ENCODE data around the gene SYP.
"Not testable (repeated sequence)": the region's sequence is repeated elsewhere in the genome, so short reads cannot be mapped to it uniquely, and the experiment has no call there.

The SYP gene

GRCh38 chrX:49165901-49166881, 33.8 kb downstream of the SYP start:
- peak; percentile 17 for DNase-seq

DNA sequence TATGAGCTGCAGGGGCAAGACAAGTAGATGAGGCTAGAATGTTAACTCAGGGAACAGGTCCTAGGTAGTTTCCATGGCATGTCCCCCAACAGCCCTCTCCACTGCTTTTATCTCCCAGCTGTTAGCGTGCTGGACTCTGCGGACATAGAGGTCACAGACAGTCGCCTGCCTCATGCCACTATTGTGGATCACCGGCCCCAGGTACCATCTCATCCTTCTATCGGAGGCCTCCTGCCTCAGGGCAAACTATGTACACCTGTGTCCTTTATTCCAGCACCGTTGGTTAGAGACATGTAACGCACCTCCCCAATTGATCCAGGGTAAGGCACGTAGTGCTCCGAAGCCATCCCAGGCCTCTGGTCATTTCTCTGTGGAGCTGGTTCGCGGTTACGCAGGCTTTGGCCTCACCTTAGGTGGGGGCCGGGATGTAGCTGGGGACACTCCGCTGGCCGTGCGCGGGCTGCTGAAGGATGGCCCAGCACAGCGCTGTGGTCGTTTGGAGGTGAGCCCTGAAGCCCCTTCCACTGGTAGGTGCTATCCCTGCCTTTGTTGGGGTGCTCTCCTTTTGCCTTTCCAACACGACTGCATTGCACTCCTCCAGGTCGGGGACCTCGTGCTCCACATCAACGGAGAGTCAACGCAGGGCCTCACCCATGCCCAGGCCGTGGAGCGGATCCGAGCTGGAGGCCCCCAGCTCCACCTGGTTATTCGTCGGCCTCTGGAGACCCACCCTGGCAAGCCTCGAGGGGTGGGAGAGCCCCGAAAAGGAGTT, 35.2 kb downstream of the SYP start:
- DNase-seq: no peak

DNA sequence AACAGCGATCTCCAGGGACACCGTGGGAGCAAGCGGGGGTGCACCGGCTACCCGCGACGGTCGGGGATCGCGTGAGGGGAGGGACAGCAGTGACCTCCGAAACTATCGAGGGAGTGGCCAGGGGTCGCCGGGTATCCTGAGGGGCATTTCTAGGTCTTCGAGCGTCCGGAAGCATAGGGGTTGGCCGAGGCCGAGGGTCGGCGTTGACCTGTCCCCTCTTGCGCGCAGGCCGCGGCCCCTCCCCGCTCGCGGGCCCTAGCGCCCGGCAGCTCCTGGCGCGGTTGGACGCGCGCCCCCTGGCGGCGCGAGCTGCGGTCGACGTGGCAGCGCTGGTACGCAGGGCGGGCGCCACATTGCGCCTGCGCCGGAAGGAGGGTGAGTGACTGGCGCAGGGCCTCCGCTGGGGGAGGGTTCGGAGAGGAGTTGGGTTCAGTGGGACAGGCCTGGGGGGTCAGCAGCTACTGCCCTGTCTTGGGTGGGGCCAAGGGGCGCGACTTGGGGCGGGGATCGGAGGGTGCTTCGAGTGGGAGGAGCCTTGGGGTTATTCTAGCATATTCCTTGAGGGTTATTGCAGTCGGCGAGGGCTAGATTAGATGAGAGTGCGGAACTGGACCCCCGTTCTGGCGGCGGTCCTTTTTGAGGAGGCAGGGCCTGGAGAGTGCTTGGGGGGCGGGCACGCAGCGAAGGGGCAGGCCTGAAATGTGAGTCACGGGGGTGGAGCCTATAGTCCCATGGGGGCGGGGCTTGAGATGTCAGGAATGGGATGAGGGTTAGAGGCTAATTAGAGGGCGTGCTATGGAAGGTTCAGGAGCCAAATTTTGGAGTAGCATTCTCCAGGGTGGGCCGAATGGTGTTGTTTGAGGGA, 36.2 kb downstream of the SYP start:
- peak; percentile 48 for DNase-seq

DNA sequence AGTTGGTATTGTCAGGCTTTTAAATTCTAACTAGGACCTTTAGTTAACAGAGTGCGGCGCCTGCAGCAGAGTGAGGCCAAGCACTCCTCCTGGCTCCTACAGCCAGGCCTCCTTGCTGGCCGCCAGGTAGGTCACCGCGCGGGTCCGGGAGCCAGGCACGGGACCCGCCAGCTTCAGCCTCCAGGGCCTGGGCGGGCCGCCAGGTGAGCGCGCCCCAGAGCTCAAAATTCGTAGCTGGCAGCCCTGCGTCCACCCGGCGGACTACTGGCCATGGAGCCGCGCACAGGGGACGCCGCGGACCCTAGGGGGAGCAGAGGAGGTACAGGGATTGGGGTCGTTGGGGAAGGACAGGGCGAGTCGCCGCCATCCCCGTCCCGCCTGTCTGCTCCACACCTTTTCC, 37.4 kb downstream of the SYP start, which contains the start of gene MAGIX:
Gene MAGIX, plus strand, starts transcription at position 139 of the 400 bp plus-strand sequence. Its CDS starts 132 bp downstream, at position 271.
- no peak for DNase-seq

- DNase-seq: no peak
Measured at GRCh38 chrX:49161632-49162031, 38.4 kb downstream of the SYP start.

GRCh38 chrX:49160908-49161307, 39.1 kb downstream of the SYP start:
- DNase-seq: no peak

DNA sequence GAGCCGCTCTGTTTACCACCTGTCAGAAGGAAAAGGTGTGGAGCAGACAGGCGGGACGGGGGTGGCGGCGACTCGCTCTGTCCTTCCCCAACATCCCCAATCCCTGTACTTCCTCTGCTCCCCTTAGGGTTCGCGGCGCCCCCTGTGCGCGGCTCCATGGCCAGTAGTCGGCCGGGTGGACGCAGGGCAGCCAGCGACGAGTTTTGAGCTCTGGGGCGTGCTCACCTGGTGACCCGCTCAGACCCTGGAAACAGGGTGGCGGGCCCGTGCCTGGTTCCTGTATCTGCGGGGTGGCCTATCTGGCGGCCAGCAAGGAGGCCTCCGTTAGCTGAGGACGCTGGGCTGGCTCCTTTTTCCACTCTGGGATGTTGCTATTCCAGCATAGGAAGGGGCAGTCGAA, 42.8 kb downstream of the SYP start:
- DNase-seq: no peak

DNA sequence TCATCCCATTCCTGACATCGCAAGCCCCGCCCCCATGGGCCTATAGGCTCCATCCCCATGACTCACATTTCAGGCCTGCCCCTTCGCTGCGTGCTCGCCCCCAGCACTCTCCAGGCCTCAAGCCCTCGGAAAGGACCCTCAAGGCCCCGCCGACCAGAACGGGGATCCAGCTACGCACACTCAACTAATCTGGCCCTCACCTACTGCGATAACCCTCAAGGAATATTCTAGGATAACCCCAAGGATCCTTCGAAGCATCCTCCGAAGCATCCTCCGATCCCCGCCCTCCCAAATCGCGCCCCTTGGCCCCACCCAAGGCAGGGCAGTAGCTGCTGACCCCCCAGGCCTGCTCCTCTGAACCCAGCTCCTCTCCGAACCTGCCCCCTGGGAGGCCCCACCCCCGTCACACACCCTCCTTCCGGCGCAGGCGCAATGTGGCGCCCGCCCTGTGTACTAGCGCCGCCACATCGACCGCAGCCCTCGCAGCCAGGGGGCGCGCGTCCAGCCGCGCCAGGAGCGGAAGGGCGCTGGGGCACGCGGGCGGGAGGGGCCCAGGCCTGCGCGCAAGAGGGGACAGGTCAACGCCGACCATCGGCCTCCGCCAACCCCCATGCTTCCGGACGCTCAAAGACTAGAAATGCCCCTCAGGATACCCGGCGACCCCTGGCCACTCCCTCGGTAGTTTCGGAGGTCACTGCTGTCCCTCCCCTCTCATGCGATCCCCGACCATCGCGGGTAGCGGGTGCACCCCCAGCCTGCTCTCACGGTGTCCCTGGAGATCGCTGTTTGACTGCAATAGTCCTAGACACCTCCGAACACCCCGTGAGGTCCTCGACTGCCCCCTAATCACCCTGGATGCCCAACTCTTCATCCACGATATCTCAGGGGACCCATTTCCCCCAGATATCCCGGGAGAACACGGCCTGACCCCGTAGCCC, 43.8 kb downstream of the SYP start:
- DNase-seq: peak; percentile 56

DNA sequence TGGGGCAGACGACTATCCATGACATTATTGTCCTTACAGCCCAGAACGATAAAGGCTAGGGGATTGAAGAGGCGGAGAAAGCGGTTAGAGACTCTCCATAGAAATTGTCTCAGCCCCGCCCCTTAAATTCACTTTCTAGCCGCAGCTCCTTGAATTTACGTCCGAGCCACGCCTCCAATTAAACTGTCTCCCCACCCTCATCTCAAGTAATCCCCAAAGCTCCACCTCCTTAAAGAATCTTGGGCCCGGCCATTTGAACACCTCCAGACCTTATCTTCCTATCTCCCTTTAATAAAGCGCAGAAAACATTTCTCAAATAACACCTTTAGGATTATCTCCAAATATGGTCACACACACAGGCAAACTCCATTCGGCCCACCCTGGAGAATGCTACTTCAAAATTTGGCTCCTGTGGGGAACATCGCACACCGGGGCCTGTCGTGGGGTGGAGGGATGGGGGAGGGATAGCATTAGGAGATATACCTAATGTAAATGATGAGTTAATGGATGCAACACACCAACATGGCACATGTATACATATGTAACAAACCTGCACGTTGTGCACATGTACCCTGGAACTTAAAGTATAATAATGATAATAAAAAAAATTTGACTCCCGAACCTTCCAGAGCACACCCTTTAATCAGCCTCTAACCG, 44.6 kb downstream of the SYP start:
- DNase-seq: no peak

DNA sequence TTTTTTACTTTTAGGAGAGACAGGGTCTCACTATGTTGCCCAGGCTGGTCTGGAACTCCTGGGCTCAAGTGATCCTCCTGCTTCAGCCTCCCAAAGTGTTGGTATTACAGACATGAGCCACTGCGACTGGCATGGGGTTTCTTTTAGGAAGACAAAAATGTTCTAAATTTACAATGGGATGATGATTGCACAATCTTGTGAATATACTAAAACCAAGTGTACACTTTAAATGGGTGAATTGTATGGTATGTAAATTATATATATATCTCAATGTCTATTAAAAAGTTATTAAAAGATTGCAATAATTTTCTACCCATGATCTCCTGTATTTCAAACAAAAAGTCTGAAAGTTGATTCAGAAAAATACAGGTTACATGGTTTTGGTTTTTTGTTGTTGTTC, 46.5 kb downstream of the SYP start:
- DNase-seq: no peak

- not testable (repeated sequence) for DNase-seq
Measured at GRCh38 chrX:49149291-49149690, 50.7 kb downstream of the SYP start.

GRCh38 chrX:49148390-49149100, 51.4 kb downstream of the SYP start:
- DNase-seq: not testable (repeated sequence)

DNA sequence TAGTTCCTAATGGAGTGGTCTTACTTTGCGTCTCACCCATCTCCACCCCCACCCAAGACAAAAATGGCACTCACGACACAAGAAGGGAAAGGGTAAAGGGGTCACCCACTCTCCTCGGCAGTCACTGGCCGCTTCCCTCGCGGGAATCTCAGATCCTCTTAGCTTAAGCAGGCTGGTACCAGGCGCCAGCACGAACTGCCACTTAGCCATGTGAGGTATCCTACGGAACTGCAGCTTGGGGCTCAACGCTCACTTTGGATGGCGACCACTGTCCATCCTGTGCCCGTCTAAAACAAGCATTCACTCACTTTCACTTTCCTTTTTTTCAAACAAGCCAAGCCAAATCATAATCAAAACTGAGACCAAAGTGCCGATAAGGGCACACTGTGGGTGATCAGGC, 52.1 kb downstream of the SYP start:
- no peak for DNase-seq

DNA sequence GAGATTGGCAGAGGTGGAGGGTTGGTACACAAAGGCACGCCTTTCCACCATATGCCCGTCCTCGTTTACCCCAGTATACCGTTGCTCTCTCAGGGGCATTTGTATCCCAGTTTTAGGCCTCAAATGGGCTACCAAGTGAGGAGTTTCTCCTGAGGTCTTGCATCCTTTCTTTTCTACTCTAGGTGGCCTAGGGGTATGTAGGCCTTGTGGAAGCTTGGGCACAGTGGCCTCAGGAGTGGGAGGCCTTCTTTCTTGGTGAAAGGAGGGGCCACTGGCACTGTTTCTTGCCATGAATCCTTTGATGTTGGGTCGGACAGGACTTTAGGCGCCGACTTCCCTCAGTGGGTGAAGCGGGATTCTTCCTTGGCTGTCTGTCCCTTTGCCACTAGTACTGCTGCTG, 52.7 kb downstream of the SYP start:
- no peak for DNase-seq

DNA sequence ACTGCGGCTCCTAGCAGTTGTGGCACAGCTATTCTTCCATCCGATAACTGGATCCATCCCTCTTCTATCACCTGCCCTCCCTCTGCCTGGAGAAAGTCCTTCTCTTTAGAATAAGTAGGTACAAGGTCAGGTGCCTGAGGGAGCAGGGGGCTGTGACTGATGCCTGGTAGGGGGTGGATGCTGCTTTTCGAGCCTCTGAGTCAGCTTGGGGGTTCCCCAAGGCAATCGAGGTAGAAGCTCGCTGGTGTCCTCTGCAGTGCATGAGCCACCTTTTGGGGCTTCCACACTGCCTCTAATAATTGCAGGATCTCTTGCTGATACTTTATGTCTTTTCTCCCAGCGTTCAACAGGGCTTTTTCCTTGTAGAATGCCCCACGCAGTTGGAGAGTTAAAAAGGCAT, 56.8 kb downstream of the SYP start:
- not testable (repeated sequence) for DNase-seq

- DNase-seq: not testable (repeated sequence)
Measured at GRCh38 chrX:49142264-49142663, 57.7 kb downstream of the SYP start.

- no peak for DNase-seq
Measured at GRCh38 chrX:49139713-49140112, 60.3 kb downstream of the SYP start.
